ENCODE results near the gene SUPT20H. TPM values are rescaled to one million over a fixed set of nuclear protein-coding genes. Genes with fewer than 3 reads are reported as not detected.

SUPT20H gene
- total and polyA plus RNA-seq, 2 of the 13 experiments (the other 11 are each of a cell fraction or from before 2014, with no cell fraction given), result 35.0 to 63.6 TPM

DNA sequence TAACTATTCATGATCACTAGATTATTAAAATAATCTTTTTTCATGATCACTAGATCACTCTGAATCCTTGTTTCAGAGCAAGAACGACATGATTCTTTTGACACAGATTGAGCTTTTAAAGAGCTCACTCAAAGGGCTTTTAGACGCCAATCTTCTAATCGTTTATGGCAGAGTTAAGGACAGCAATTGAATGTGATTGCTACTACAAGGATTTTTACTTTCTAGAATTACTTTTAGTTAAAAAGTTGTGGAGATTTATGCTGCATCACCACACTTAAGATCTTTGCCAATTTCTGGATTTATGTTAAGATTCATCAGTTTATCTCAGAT, 57.6 kb downstream of the SUPT20H start (continued):
- TF ChIP-seq, protein P1, sequence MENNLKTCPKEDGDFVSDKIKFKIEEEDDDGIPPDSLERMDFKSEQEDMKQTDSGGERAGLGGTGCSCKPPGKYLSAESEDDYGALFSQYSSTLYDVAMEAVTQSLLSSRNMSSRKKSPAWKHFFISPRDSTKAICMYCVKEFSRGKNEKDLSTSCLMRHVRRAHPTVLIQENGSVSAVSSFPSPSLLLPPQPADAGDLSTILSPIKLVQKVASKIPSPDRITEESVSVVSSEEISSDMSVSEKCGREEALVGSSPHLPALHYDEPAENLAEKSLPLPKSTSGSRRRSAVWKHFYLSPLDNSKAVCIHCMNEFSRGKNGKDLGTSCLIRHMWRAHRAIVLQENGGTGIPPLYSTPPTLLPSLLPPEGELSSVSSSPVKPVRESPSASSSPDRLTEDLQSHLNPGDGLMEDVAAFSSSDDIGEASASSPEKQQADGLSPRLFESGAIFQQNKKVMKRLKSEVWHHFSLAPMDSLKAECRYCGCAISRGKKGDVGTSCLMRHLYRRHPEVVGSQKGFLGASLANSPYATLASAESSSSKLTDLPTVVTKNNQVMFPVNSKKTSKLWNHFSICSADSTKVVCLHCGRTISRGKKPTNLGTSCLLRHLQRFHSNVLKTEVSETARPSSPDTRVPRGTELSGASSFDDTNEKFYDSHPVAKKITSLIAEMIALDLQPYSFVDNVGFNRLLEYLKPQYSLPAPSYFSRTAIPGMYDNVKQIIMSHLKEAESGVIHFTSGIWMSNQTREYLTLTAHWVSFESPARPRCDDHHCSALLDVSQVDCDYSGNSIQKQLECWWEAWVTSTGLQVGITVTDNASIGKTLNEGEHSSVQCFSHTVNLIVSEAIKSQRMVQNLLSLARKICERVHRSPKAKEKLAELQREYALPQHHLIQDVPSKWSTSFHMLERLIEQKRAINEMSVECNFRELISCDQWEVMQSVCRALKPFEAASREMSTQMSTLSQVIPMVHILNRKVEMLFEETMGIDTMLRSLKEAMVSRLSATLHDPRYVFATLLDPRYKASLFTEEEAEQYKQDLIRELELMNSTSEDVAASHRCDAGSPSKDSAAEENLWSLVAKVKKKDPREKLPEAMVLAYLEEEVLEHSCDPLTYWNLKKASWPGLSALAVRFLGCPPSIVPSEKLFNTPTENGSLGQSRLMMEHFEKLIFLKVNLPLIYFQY (CRISPR knock-in tag; IDR thresholded peaks at IDR 0.05; ENCODE audit: borderline replicate concordance), result no peak
- TF ChIP-seq ZNF274 (CRISPR knock-in tag; IDR thresholded peaks at IDR 0.05) (no peak), HOMEZ (CRISPR knock-in tag; IDR thresholded peaks at IDR 0.05; ENCODE audit: low read depth) (no peak), ZNF251 (CRISPR knock-in tag; IDR thresholded peaks at IDR 0.05) (no peak), ATF7-NPFF (CRISPR knock-in tag; IDR thresholded peaks at IDR 0.05; ENCODE audit: low read depth) (no peak), SNRNP70 (IDR thresholded peaks at IDR 0.05; ENCODE audit: low read depth, low read length) (no peak), GZF1 (CRISPR knock-in tag; IDR thresholded peaks at IDR 0.05) (no peak), ZNF615 (CRISPR knock-in tag; IDR thresholded peaks at IDR 0.05; ENCODE audit: borderline replicate concordance) (no peak)
- TF ChIP-seq, protein P2, sequence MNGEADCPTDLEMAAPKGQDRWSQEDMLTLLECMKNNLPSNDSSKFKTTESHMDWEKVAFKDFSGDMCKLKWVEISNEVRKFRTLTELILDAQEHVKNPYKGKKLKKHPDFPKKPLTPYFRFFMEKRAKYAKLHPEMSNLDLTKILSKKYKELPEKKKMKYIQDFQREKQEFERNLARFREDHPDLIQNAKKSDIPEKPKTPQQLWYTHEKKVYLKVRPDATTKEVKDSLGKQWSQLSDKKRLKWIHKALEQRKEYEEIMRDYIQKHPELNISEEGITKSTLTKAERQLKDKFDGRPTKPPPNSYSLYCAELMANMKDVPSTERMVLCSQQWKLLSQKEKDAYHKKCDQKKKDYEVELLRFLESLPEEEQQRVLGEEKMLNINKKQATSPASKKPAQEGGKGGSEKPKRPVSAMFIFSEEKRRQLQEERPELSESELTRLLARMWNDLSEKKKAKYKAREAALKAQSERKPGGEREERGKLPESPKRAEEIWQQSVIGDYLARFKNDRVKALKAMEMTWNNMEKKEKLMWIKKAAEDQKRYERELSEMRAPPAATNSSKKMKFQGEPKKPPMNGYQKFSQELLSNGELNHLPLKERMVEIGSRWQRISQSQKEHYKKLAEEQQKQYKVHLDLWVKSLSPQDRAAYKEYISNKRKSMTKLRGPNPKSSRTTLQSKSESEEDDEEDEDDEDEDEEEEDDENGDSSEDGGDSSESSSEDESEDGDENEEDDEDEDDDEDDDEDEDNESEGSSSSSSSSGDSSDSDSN (CRISPR knock-in tag; IDR thresholded peaks at IDR 0.05), result no peak
